ENCODE data around the gene HYDIN.

The HYDIN gene

GRCh38 chr16:70779361-70779760, 451.2 kb downstream of the HYDIN start:
- DNase-seq (ENCODE audit: low read depth, low spot score), result no peak

GRCh38 chr16:70778901-70779309, 451.6 kb downstream of the HYDIN start:
- H3K4me3 ChIP-seq (ENCODE audit: low read length), result no peak overlapping the region
- DNase-seq (ENCODE audit: low read depth, low spot score), result no peak

More at GRCh38 chr16:70779361-70779760, 451.2 kb downstream of the HYDIN start:
- H3K4me3 ChIP-seq (ENCODE audit: low read length), result no peak overlapping the region

GRCh38 chr16:70777973-70778406, 452.5 kb downstream of the HYDIN start:
- no peak overlapping the region for H3K4me3 ChIP-seq (ENCODE audit: low read length)
- no peak for DNase-seq (ENCODE audit: low read depth, low spot score)

GRCh38 chr16:70777496-70777895, 453.0 kb downstream of the HYDIN start:
- no peak overlapping the region for H3K4me3 ChIP-seq (ENCODE audit: low read length)
- DNase-seq (ENCODE audit: low read depth, low spot score), result no peak

- H3K4me3 ChIP-seq (ENCODE audit: low read length), result no peak overlapping the region
- no peak for DNase-seq (ENCODE audit: low read depth, low spot score)
Measured at GRCh38 chr16:70775399-70775798, 455.1 kb downstream of the HYDIN start.

GRCh38 chr16:70774261-70774660, 456.3 kb downstream of the HYDIN start:
- no peak overlapping the region for H3K4me3 ChIP-seq (ENCODE audit: low read length)
- no peak for DNase-seq (ENCODE audit: low read depth, low spot score)

GRCh38 chr16:70772493-70772892, 458.0 kb downstream of the HYDIN start:
- H3K4me3 ChIP-seq (ENCODE audit: low read length), result no peak overlapping the region
- DNase-seq (ENCODE audit: low read depth, low spot score), result no peak

- no peak overlapping the region for H3K4me3 ChIP-seq (ENCODE audit: low read length)
- DNase-seq (ENCODE audit: low read depth, low spot score), result no peak
Measured at GRCh38 chr16:70770626-70771552, 459.6 kb downstream of the HYDIN start.

GRCh38 chr16:70770291-70770625, 460.3 kb downstream of the HYDIN start:
- DNase-seq (ENCODE audit: low read depth, low spot score), result no peak
- H3K4me3 ChIP-seq (ENCODE audit: low read length), result no peak overlapping the region

GRCh38 chr16:70769761-70770160, 460.8 kb downstream of the HYDIN start:
- no peak overlapping the region for H3K4me3 ChIP-seq (ENCODE audit: low read length)
- no peak for DNase-seq (ENCODE audit: low read depth, low spot score)

- H3K4me3 ChIP-seq (ENCODE audit: low read length), result no peak overlapping the region
- no peak for DNase-seq (ENCODE audit: low read depth, low spot score)
Measured at GRCh38 chr16:70769131-70769530, 461.4 kb downstream of the HYDIN start.

- no peak overlapping the region for H3K4me3 ChIP-seq (ENCODE audit: low read length)
- DNase-seq (ENCODE audit: low read depth, low spot score), result no peak
Measured at GRCh38 chr16:70768203-70768580, 462.3 kb downstream of the HYDIN start.

GRCh38 chr16:70767377-70768202, 462.9 kb downstream of the HYDIN start:
- H3K4me3 ChIP-seq (ENCODE audit: low read length), result no peak overlapping the region
- no peak for DNase-seq (ENCODE audit: low read depth, low spot score)

GRCh38 chr16:70766658-70767057, 463.9 kb downstream of the HYDIN start:
- no peak overlapping the region for H3K4me3 ChIP-seq (ENCODE audit: low read length)
- DNase-seq (ENCODE audit: low read depth, low spot score), result no peak

- no peak overlapping the region for H3K4me3 ChIP-seq (ENCODE audit: low read length)
Measured at GRCh38 chr16:70766176-70766575, 464.3 kb downstream of the HYDIN start.

GRCh38 chr16:70765491-70765890, 465.0 kb downstream of the HYDIN start:
- no peak overlapping the region for H3K4me3 ChIP-seq (ENCODE audit: low read length)
- no peak for DNase-seq (ENCODE audit: low read depth, low spot score)

More at GRCh38 chr16:70766176-70766575, 464.3 kb downstream of the HYDIN start:
- no peak for DNase-seq (ENCODE audit: low read depth, low spot score)

- DNase-seq (ENCODE audit: low read depth, low spot score), result no peak
- H3K4me3 ChIP-seq (ENCODE audit: low read length), result no peak overlapping the region
Measured at GRCh38 chr16:70764632-70765031, 465.9 kb downstream of the HYDIN start.

GRCh38 chr16:70760221-70760620, 470.3 kb downstream of the HYDIN start:
- no peak for DNase-seq (ENCODE audit: low read depth, low spot score)
- H3K4me3 ChIP-seq (ENCODE audit: low read length), result no peak overlapping the region

- no peak overlapping the region for H3K4me3 ChIP-seq (ENCODE audit: low read length)
- no peak for DNase-seq (ENCODE audit: low read depth, low spot score)
Measured at GRCh38 chr16:70759666-70760065, 470.9 kb downstream of the HYDIN start.

GRCh38 chr16:70758786-70759185, 471.7 kb downstream of the HYDIN start:
- DNase-seq (ENCODE audit: low read depth, low spot score), result no peak
- no peak overlapping the region for H3K4me3 ChIP-seq (ENCODE audit: low read length)

Measured in Jurkat, Clone E6-1 (cell line).